COLO668 (cell line): ENCODE results near the gene CPT1B.
"Not testable (repeated sequence)": the region's sequence is repeated elsewhere in the genome, so short reads cannot be mapped to it uniquely, and the experiment has no call there.

ENCODE experiments used
- DNase-seq: peaks from one replicate; lab custom pipeline; 2025; ENCODE audit not compliant: unreplicated experiment; lab: John Stamatoyannopoulos, UW

CPT1B gene

DNA sequence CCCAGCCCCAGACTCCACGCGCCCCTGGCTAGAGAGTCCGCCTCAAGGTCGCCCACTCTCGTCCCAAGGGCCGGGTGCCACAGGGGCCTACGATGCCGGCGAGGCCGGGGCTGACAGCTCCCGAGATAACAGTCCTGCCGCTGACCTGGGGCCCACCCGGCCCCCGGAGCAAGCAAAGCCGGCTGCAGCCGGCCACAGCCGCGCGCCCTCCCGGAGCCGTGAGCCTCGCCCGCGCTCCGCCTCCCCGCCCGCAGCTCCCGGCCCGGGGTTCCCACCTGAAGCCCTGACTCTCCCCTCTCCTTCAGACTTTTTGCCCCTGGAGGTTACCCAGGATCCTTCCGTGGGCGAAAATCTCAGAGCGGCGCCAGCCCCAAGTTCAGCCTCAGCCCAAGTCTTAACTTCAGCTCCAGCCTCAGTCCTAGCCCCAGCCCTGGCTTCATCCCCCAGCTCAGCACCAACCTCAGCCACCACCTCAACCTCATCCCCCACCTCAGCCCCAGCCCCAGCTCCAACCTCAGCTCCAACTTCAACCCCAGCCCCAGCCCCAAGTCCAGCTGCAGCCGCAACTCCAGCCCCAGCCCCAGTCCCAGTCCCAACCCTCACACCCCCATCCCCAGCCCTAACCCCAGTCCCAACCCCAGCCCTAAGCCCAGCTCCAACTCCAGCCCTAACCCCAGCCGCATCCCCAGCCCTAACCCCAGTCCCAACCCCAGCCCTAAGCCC is 30.8 kb downstream of the CPT1B start:
- DNase-seq, result no peak

DNA sequence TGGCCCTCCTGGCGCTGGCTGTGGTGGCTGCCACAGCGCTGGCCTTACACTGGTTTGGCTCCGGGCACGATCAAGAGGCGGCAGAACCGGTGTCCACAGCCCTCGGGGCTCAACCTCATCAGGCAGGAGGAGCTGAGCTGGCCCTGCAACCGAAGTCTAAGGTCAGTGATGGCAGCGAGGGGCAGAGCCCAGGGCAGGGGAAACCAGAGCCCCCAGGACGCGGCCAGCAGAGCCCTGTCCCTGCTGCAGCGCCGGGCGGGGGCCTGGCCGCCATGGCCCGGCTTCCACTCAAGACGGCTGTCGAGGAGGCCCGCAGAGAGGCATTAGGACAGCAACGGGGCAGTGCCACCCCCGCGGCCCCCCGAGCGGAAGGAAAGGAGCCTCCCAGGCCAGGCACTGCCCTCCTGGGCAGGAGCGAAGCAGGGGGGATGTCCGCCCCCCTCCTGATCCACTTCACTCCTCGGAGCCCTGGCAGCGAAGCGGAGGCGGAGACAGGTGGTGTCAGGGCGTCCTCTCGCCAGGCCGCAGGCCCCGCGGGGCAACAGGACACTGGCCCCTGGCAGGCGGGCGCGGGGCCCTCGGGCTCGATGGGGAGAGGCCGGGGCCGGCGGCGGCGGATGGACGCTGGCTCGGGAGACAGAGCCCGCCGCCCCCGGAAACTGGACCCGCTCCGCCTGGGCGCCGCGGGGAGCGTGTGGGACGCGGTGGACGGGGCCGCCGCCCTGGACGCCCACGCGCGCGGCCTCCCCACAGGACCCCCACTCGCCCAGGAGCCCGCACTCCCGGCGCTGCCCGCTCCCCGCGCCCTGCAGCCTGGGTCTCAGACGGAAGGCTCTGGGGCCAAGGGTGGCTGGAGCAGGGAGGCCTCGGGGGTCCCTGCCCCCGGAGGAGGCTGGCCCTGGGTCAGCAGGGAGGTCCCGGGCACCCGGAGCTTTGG is 31.6 kb downstream of the CPT1B start:
- no peak for DNase-seq

DNA sequence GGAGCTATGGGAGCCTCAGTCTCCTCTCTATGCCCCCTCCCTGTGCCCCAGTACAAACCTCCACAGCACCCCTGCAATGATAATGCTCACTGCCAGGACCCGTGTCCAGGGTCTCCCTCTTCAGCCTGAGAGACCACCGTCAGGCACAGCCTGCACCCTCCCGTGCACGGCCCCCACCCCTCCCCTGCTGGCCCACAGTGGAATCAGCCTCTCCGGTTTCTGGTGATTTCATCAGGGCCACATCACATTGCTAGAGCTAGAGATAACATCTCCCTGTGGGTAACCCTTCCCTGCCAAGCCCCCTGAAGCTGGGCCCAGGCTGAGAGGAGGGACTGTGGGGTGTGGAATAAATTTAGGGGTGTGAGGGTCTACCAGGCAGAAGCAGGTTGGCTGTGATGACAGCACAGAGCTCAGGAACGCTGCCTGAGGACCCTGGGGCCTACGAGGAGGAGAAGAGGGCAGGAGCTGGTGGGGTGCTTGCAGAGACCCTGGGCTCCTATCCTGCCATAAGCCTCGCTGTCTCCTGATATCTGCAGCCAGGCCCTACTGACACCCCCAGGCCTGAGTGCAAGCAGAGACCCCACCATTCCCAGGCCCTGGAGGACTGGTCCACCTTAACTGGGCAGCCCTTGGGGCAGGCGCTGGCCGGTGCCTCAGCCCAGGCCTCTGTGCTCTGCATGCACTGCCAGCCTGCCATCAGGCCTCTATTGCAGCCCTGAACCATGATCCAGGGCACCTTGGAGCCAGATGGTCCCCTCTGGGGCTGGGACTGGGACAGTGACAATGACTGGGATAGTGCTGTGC is 32.5 kb downstream of the CPT1B start, which contains the start of gene KLHDC7B:
Gene KLHDC7B (plus strand): TSS at position 378 of the 804 bp plus-strand sequence. CDS start 345 bp downstream, at position 723.
- no peak for DNase-seq

DNA sequence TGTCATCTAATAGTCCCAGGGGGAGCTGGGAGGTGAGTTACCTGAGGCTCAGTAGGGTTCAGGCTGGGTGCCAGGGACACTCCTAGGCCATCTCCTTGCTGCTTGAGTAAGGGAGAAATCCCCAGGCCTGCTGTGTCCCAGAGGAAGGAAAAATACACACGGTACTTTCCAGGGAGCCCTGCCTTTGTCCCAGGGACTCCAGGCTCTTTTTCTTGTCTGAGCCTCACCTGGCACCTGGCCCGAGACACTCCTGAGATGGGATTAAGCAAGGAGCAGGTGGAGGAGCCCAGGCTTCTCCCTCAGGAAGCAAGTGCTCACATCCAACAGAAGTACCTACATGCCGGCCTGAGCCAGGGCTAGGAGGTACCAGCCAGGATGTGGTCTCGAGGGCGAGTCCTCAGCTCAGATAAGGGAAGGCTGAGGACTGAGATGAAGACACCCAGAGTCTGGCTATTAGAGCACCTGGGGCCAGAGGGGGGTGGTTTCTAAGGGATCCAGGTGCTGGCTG is 33.4 kb downstream of the CPT1B start:
- no peak for DNase-seq

DNA sequence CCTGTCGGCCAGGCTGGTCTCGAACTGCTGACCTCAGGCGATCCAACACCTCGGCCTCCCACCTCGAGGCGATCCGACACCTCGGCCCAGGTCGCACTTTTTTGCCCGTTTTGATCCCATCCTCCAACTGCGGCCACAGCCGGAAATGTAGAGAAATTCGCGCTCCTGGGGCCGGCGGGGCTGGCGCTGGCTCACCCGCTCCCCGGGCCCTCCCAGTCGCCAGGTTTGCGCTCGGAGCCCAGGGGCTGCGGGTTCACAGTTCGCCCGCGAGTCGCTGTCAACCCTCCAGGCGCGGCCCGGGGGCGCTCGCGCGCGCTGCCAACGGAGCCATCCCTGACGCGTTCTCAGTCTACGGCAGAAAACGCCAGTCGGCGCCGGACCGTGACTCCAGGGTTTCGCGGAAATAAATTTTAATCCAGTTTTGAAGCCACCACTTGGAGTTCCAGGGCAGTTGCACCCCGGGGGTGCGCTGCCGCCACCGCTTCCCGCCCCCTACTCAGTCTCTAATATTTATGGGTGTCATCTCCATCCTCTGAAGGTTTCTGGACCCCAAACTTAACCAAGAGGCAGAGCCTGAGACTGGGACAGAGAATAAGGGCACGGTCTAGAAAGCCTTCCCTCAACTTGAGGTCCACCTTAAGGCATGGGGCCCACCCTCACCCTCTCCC is 34.0 kb downstream of the CPT1B start:
- DNase-seq, result peak; percentile 85

DNA sequence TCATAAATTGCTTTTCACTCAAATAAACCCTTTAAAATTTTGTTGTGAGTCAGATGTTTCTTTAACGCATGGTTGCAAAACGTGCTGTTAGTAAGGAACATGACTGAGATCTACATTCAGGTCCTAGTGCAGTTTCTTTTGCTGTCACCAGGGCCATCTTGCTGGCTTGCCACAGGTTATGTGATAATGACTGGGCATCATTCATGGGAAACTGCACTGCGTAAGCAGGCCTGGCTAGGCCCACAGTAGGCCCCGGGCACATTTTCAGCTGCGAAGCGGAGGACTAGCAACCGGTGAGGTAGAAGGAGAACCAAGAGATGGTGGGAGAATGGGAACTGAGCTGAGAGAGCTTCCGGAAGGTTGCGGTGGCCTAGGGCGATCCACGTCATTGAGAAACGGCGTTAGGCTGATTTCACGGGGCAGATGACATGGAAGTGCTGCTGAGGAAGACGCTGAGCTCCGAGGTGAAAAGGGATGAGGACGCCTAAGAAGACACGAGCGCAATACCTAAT is 35.8 kb downstream of the CPT1B start:
- no peak for DNase-seq

DNA sequence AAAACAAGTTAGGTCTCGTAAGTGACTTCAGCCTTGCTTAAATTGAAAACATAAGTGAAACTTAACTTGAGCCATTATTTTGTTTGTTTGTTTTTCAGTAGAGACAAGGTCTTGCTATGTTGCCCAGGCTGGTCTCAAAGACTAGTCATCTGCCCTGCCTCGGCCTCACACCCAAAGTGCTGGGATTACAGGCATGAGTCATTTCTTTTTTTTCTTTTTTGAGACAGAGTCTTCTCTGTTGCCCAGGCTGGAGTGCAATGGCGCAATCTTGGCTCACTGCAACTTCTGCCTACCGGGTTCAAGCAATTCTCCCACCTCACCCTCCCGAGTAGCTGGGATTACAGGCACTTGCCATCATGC is 36.6 kb downstream of the CPT1B start:
- DNase-seq, result not testable (repeated sequence)

DNA sequence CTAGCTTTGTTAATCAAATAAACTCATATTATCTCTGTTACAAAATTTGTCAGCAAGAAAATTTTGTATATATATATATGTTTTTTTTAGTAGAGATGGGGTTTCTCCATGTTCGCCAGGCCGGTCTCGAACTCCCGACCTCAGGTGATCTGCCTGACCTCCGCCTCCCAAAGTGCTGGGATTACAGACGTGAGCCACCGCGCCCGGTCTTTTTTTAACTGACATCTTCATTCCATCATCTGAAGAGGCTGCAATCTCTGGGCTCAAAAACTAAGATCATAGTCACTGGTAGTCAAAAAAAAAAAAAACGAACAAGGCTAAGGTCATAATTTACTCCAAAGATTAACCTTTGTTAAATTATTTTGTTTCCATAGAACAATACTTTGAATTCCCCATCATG is 37.8 kb downstream of the CPT1B start:
- no peak for DNase-seq

DNA sequence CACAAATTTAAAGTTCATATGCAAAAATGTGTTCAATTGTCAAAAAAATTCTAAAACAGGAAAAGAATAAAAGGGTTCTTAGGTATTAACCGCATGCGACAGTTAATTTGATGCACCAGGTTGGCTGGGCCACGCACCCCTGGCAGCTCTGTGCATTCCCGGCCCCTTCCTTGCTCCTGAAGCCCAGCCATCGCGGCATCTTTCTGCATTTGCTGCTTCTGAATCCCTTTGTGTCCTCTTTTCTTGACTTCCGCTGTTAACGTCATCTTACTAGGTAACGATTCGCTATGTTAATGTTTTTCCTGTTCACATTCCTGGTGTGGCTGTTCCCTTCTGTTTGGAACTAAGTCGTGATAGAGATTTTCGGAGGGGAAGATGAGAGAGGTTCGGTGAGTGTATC is 40.5 kb downstream of the CPT1B start:
- no peak for DNase-seq

DNA sequence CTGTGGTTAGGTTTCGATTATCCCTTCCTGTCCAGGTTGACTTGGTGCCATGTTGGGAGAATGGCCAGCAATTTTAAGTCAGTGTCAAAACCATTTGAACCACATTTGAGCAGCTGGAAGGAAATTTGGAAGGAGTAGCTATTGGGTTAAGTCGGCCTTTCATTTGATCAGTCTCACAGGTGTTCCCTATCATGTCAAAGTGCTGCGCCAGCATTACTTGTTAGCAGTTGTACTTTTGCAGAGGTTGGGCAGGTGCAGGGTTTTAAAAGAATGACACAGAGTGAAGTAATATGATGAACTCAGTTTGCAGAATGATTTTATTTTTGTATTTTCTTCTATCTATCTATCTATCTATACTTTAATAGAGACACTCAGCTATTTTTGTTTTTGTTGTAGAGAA is 42.0 kb downstream of the CPT1B start:
- DNase-seq, result no peak

DNA sequence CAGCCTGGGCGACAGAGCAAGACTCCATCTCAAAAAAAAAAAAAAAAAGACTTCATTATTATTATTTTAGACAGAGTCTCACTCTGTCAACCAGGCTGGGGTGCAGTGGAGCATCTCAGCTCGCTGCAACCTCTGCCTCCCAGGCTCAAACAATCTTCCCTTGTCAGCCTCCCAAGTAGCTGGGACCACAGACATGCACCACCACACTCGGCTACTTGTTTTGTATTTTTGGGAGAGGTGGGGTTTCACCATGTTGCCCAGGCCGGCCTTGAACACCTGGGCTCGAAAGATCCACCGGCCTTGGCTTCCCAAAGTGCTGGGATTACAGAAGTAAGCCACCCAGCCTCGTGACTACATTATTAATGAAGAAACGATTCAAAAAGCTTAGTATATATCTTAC is 43.1 kb downstream of the CPT1B start:
- no peak for DNase-seq

DNA sequence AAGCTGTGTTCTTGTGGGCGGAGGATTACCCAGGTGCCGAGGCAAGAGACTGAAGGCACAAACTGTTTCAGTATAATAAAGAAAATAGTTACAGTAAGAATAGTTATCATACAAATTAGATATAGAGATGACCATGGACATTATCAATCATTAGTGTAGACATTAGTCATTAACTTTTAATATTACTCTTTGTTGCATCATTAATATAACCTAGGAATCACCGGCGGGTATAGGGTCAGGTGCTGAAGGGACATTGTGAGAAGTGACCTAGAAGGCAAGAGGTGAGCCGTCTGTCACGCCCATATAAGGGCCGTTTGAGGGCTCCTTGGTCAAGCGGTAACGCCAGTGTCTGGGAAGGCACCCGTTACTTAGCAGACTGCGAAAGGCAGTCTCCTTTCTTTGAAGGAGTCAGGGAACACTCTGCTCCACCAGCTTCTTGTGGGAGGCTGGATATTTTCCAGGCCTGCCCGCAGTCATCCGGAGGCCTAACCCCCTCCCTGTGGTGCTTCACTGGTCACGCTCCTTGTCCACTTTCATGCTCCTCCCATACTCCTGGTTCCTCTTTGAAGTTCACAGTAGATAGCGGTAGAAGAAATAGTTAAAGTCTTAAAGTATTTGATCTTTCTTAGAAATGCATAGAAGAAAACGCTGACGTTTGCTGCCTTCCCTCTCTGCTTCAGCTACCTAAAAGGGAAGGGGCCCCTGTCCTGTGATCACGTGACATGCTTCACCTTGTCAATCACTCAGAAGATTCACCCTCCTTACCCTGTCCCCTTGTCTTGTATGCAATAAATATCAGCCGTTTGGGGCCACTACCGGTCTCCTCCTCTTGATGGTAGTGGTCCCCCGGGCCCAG is 44.1 kb downstream of the CPT1B start:
- DNase-seq, result not testable (repeated sequence)

DNA sequence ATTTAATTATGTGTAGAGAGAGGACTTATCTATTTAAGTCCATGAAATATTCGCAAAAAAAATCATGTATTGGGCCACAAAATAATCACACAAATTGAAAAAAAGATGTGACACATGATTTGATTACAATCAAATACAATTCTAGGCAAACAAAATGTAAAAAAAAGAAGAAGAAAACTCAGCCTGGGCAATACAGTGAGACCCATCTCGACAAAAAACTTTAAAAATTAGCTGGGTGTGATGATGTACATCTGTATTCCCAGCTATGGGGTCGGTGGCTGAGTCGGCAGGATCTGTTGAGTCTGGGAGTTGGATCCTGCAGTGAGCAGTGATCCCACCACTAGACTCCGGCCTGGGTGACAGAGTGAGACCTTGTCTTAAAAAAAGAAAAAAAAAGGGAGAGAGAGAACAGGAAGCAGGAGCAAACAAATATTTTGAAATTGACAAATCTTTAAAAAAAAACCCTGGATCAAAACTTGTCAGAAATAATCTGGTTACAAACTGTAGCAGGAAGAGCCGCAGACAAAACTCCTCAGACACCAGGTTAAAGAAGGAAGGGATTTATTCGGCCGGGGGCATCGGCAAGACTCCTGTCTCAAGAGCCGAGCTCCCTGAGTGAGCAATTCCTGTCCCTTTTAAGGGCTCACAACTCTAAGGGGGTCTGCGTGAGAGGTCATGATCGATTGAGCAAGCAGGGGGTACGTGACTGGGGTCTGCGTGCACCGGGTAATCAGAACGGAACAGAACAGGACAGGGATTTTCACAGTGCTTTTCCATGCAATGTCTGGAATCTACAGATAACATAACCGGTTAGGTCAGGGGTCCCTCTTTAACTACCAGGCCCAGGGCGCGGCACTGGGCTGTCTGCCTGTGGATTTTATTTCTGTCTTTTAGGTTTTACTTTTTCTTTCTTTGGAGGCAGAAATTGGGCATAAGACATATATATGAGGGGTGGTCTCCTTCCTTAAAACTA is 45.1 kb downstream of the CPT1B start:
- no peak for DNase-seq

DNA sequence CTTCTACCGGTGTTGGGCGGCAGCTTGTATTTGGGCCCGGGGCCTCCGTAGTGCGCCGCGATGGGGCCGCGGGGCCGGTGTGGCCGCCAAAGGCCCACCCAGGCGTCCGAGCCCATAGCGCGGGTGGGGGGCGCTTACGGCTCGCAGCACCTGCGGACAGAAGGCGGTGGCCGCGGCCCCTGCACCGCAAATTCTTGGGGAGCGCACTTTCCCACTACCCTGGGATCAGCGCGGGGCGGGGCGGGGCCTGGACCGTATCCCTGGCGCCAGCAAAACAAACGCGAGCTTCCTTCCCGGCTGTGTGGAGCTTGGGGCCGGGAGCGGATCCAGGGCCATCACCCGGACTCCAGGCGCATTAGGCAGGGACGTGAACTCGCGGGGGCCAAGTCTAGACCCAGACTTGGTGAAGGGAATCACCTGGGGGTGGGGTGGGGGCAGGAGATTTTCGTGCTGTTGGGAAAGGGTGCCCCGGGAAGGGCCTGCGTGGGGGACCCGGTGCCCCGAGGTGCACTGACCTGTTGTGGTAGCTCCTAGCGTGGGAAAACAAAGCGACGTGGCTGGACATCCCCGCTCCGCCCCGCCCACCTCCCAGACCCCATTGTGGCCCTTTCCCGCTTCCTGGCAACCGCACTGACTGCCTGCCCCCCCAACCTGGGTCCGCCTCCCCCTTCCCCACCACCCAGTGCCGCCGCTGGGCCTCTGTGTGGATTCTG is 46.1 kb downstream of the CPT1B start:
- peak; percentile 64 for DNase-seq

DNA sequence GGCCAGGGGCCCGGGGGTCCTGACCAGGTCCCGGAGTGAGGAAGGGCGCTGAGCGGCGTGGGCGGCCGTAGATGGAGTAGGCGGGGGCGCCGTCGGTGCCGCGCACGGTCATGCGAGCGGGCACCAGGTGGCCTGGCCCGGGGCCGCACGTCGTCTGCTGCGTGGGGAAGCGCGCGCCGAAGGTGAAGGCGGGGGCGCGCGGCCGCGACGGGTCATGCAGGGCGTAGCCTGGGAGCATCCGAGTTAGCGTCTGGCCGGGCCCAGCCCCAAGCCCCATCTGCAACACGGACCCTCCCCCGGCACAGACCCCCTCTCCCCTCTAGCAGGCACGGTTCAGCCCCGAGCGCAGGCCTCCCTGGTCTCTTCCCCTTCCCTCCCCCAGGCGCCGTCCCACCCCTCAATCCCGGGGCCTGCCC is 46.7 kb downstream of the CPT1B start:
- peak; percentile 71 for DNase-seq

DNA sequence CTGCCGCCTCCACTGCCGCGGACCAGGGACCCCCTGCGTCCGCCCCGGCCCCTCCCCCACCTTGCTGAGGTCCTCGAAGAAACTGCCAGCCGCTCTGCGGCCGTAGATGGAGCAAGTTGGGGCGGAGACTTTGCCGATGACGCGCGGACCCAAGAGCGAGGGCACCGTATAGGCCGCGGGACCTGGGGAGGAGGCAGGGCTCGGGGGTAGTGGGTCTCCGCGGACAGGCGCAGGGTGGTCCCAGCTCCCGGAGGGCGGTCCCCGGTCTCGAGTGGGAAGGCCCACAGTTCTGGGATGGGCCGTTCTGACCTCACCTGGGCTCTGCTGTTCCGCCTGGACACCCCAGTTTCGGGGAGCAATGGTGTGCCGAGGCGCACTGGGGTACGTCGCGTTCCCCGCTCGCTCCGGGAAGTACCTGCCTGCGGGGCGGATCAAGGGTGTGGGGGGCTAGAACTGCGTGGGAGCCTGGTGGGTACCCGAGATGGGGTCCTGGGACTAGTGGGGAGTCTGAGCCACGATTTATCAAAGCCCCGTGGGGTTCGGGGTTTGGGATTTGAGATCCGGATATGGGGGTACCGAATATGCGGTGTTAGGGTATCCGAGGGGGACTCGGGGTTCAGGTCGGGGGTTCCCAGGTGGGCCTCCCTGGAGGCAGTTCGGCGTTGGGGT is 47.2 kb downstream of the CPT1B start:
- peak; percentile 62 for DNase-seq

DNA sequence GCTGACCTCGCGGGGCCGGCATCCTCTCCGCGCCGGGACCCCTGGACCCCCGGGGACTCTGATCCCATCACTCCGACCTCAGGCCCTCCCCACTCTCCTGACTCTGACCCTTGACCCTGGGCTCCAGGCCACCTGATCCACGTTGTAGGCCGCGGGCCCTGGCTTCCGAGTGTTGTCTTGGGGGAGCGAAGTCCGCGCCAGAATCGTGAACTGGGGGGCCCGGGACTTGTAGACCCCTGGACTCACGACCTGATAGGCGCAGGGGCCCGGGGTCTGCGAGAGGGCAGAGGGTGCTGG is 47.7 kb downstream of the CPT1B start:
- no peak for DNase-seq
